GM19023 (cell line): ENCODE measurements around the gene ARID3B.
"Not testable (repeated sequence)": the region's sequence is repeated elsewhere in the genome, so short reads cannot be mapped to it uniquely, and the experiment has no call there.

ENCODE experiments used
- ATAC-seq: cut with Tn5 transposase; IDR thresholded peaks from one replicate; pipeline ENCODE4 v1.9.1; 2021; ENCODE audit warnings: mild to moderate bottlenecking, moderate library complexity; ENCODE audit not compliant: unreplicated experiment

ARID3B gene

GRCh38 chr15:74564182-74564581 lies 23.2 kb downstream of the ARID3B start:
- no peak for ATAC-seq

- no peak for ATAC-seq
Measured at GRCh38 chr15:74565381-74566085, 24.5 kb downstream of the ARID3B start.

- no peak for ATAC-seq
Measured at GRCh38 chr15:74568594-74568993, 27.6 kb downstream of the ARID3B start.

- ATAC-seq, result no peak
Measured at GRCh38 chr15:74569731-74570070, 28.7 kb downstream of the ARID3B start.

- no peak for ATAC-seq
Measured at GRCh38 chr15:74571191-74571590, 30.2 kb downstream of the ARID3B start.

- ATAC-seq, result no peak
Measured at GRCh38 chr15:74573987-74574386, 33.0 kb downstream of the ARID3B start.

GRCh38 chr15:74578496-74578994 lies 37.5 kb downstream of the ARID3B start:
- no peak for ATAC-seq

GRCh38 chr15:74579001-74579400 lies 38.0 kb downstream of the ARID3B start:
- ATAC-seq, result no peak

GRCh38 chr15:74580538-74581350 lies 39.7 kb downstream of the ARID3B start:
- no peak for ATAC-seq

GRCh38 chr15:74584204-74584603 lies 43.2 kb downstream of the ARID3B start:
- no peak for ATAC-seq

GRCh38 chr15:74584779-74585178 lies 43.8 kb downstream of the ARID3B start:
- no peak for ATAC-seq

- no peak for ATAC-seq
Measured at GRCh38 chr15:74585191-74585590, 44.2 kb downstream of the ARID3B start.

GRCh38 chr15:74585857-74586256 lies 44.8 kb downstream of the ARID3B start:
- no peak for ATAC-seq

GRCh38 chr15:74589826-74590225 lies 48.8 kb downstream of the ARID3B start:
- ATAC-seq, result no peak

- ATAC-seq, result no peak
Measured at GRCh38 chr15:74592222-74592621, 51.2 kb downstream of the ARID3B start.

- ATAC-seq, result no peak
Measured at GRCh38 chr15:74593122-74593521, 52.1 kb downstream of the ARID3B start.

GRCh38 chr15:74594455-74594854 lies 53.4 kb downstream of the ARID3B start:
- ATAC-seq, result no peak

- no peak for ATAC-seq
Measured at GRCh38 chr15:74595271-74595670, 54.3 kb downstream of the ARID3B start.

- ATAC-seq, result not testable (repeated sequence)
Measured at GRCh38 chr15:74596736-74597135, 55.7 kb downstream of the ARID3B start.

GRCh38 chr15:74597146-74597705 lies 56.2 kb downstream of the ARID3B start:
- not testable (repeated sequence) for ATAC-seq

GRCh38 chr15:74598126-74598842 lies 57.3 kb downstream of the ARID3B start:
- ATAC-seq, result peak; percentile 93
